GM19467 (cell line): ENCODE results near the gene BIRC2.
"Not testable (repeated sequence)": the region's sequence is repeated elsewhere in the genome, so short reads cannot be mapped to it uniquely, and the experiment has no call there.

Source experiments
- ATAC-seq: cut with Tn5 transposase; IDR thresholded peaks from one replicate; pipeline ENCODE4 v1.9.1; 2021; ENCODE audit warnings: mild to moderate bottlenecking, moderate library complexity; ENCODE audit not compliant: unreplicated experiment

BIRC2 gene

GRCh38 chr11:102346748-102347461 is at the start of gene BIRC2:
TSS of gene BIRC2 (plus strand) at chr11:102347214. CDS start at chr11:102349855, 2,641 bp downstream.
- ATAC-seq = peak; percentile 91

GRCh38 chr11:102300837-102301236 is 46.2 kb upstream of the BIRC2 start:
- ATAC-seq = not testable (repeated sequence)

GRCh38 chr11:102302241-102302640 is 44.8 kb upstream of the BIRC2 start:
- ATAC-seq = no peak

- ATAC-seq = no peak
Observed at GRCh38 chr11:102304686-102305085, 42.3 kb upstream of the BIRC2 start.

GRCh38 chr11:102305352-102306047 is 41.5 kb upstream of the BIRC2 start:
- ATAC-seq = no peak

- ATAC-seq = no peak
Observed at GRCh38 chr11:102306048-102306597, 40.9 kb upstream of the BIRC2 start.

- ATAC-seq = no peak
Observed at GRCh38 chr11:102306817-102307726, 39.9 kb upstream of the BIRC2 start.

- ATAC-seq = no peak
Observed at GRCh38 chr11:102307727-102308038, 39.3 kb upstream of the BIRC2 start.

GRCh38 chr11:102309621-102310541 is 37.1 kb upstream of the BIRC2 start:
- no peak for ATAC-seq

GRCh38 chr11:102312667-102313066 is 34.3 kb upstream of the BIRC2 start:
- no peak for ATAC-seq

GRCh38 chr11:102313238-102313940 is 33.6 kb upstream of the BIRC2 start:
- no peak for ATAC-seq

- no peak for ATAC-seq
Observed at GRCh38 chr11:102314784-102315183, 32.2 kb upstream of the BIRC2 start.

GRCh38 chr11:102316346-102316904 is 30.6 kb upstream of the BIRC2 start:
- ATAC-seq = no peak

GRCh38 chr11:102317099-102317767 is 29.8 kb upstream of the BIRC2 start, which contains the start of gene BIRC3:
TSS of gene BIRC3 (plus strand) at chr11:102317484. CDS start at chr11:102324510, 7,026 bp downstream.
- peak; percentile 85 for ATAC-seq

GRCh38 chr11:102317768-102318103 is 29.3 kb upstream of the BIRC2 start:
- ATAC-seq = no peak

- no peak for ATAC-seq
Observed at GRCh38 chr11:102318469-102318868, 28.5 kb upstream of the BIRC2 start.

- ATAC-seq = no peak
Observed at GRCh38 chr11:102319544-102319943, 27.5 kb upstream of the BIRC2 start.

- ATAC-seq = no peak
Observed at GRCh38 chr11:102320188-102320587, 26.8 kb upstream of the BIRC2 start.

- no peak for ATAC-seq
Observed at GRCh38 chr11:102320679-102321078, 26.3 kb upstream of the BIRC2 start.
